Measurements from ENCODE around the gene ZNF783. TPM values are rescaled to one million over a fixed set of nuclear protein-coding genes. Genes with fewer than 3 reads are reported as not detected.
"Not testable (repeated sequence)": the region's sequence is repeated elsewhere in the genome, so short reads cannot be mapped to it uniquely, and the experiment has no call there.

The ZNF783 gene
- total and polyA plus RNA-seq, 4 donors: 1.0 to 23.8 (median 15.9) TPM

- ATAC-seq (ENCODE audit: low FRiP score); DNase-seq; intact Hi-C loops (cut with DNase I); H3K4me1 ChIP-seq (ENCODE audit: control insufficient read depth in 1 of 2, insufficient read depth in 2 of 2, low read length in 2 of 2); H3K27ac ChIP-seq (ENCODE audit: low read depth in 1 of 2, low read length in 2 of 2); H3K9me3 ChIP-seq (ENCODE audit: control insufficient read depth, low read length); H3K36me3 ChIP-seq (ENCODE audit: control insufficient read depth in 1 of 2, insufficient read depth in 2 of 2, low read length in 1 of 2); H3K27me3 ChIP-seq (ENCODE audit: control insufficient read depth in 1 of 2, insufficient read depth in 2 of 2, low read length in 1 of 2): not testable (repeated sequence)
- peak overlapping the region in 1 of 2 donors; percentile 4 for H3K4me3 ChIP-seq (ENCODE audit: low read length in 2 of 2)
- WGBS, 2 donors: 32 to 48% methylated on average over 14 of the region's 14 CpGs
Measured at GRCh38 chr7:149321125-149321905, 59.3 kb downstream of the ZNF783 start.

- H3K27me3 ChIP-seq (ENCODE audit: control insufficient read depth in 1 of 2, insufficient read depth in 2 of 2, low read length in 1 of 2): no peaks in the 10 kb centered on the region
Measured at GRCh38 chr7:149321978-149322541, 60.1 kb downstream of the ZNF783 start.

DNA sequence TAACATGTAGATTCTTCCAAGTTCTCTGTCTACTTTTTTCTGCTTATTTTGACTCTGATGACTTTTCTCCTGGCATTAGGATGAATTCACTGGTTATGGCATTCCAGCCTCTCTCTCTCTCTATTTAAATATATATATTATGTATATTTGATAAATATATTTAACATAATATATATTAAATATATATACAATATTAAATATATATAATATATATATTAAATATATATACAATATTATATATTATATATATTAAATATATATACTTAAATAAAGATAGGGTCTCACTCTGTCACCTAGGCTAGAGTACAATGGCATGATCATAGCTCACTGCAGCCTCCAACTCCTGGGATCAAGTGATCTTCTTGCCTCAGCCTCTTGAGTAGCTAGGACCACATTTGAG is 60.7 kb downstream of the ZNF783 start:
- H3K27me3 ChIP-seq (ENCODE audit: control insufficient read depth in 1 of 2, insufficient read depth in 2 of 2, low read length in 1 of 2): no peaks in the 10 kb centered on the region
- H3K4me1 ChIP-seq (ENCODE audit: control insufficient read depth in 1 of 2, insufficient read depth in 2 of 2, low read length in 2 of 2): no peaks in the 10 kb centered on the region
- no peaks in the 10 kb centered on the region for H3K36me3 ChIP-seq (ENCODE audit: control insufficient read depth in 1 of 2, insufficient read depth in 2 of 2, low read length in 1 of 2)
- H3K4me3 ChIP-seq (ENCODE audit: low read length in 2 of 2): no peak overlapping the region
- H3K9me3 ChIP-seq (ENCODE audit: control insufficient read depth, low read length): peaks cover 1% of the 10 kb centered on the region
- H3K27ac ChIP-seq (ENCODE audit: low read depth in 1 of 2, low read length in 2 of 2): no peak overlapping the region
- no peak for DNase-seq
- intact Hi-C loops (cut with DNase I): no loop called here
- ATAC-seq (ENCODE audit: low FRiP score): no peak

More at GRCh38 chr7:149321978-149322541, 60.1 kb downstream of the ZNF783 start:
- intact Hi-C loops (cut with DNase I): no loop called here
- peak overlapping the region in 1 of 2 donors; percentile 4 for H3K4me3 ChIP-seq (ENCODE audit: low read length in 2 of 2)
- H3K4me1 ChIP-seq (ENCODE audit: control insufficient read depth in 1 of 2, insufficient read depth in 2 of 2, low read length in 2 of 2): no peaks in the 10 kb centered on the region
- no peak for DNase-seq
- ATAC-seq (ENCODE audit: low FRiP score): no peak
- 52 to 56% methylated on average over 5 of the region's 5 CpGs for WGBS, 2 donors
- H3K9me3 ChIP-seq (ENCODE audit: control insufficient read depth, low read length): peaks cover 1% of the 10 kb centered on the region
- no peaks in the 10 kb centered on the region for H3K36me3 ChIP-seq (ENCODE audit: control insufficient read depth in 1 of 2, insufficient read depth in 2 of 2, low read length in 1 of 2)
- no peak overlapping the region for H3K27ac ChIP-seq (ENCODE audit: low read depth in 1 of 2, low read length in 2 of 2)

DNA sequence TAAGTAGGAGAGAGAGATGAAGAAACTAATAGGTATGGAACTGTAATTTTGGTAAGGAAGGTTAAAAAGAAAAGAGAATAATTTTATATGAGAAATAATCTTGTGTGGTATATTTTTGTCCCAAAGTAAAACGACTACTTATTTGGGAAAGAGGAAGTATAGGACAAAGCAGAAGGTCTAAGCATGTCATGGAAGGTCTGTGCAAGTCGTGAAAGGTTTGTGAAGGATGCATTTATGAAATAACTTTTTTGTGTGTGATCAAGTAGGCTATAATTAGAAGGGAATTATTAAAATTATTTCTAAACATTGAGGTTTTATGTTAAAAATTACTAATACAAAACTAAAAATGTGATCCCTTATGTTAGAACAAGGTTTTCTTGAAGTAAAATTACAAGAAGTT is 63.3 kb downstream of the ZNF783 start:
- no peak for DNase-seq
- WGBS, 2 donors: 54 to 62% methylated on average over 2 of the region's 2 CpGs
- ATAC-seq (ENCODE audit: low FRiP score): no peak
- Histone ChIP-seq H3K36me3 (ENCODE audit: control insufficient read depth in 1 of 2, insufficient read depth in 2 of 2, low read length in 1 of 2) (no peaks in the 10 kb centered on the region), H3K27ac (ENCODE audit: low read depth in 1 of 2, low read length in 2 of 2) (no peak overlapping the region), H3K4me1 (ENCODE audit: control insufficient read depth in 1 of 2, insufficient read depth in 2 of 2, low read length in 2 of 2) (no peaks in the 10 kb centered on the region), H3K4me3 (ENCODE audit: low read length in 2 of 2) (no peak overlapping the region), H3K27me3 (ENCODE audit: control insufficient read depth in 1 of 2, insufficient read depth in 2 of 2, low read length in 1 of 2) (no peaks in the 10 kb centered on the region), H3K9me3 (ENCODE audit: control insufficient read depth, low read length) (no peaks in the 10 kb centered on the region)
- intact Hi-C loops (cut with DNase I): no loop called here

GRCh38 chr7:149329265-149329664 is 67.3 kb downstream of the ZNF783 start:
- Histone ChIP-seq H3K4me1 (ENCODE audit: control insufficient read depth in 1 of 2, insufficient read depth in 2 of 2, low read length in 2 of 2) (no peaks in the 10 kb centered on the region), H3K4me3 (ENCODE audit: low read length in 2 of 2) (no peak overlapping the region), H3K27me3 (ENCODE audit: control insufficient read depth in 1 of 2, insufficient read depth in 2 of 2, low read length in 1 of 2) (no peaks in the 10 kb centered on the region), H3K27ac (ENCODE audit: low read depth in 1 of 2, low read length in 2 of 2) (no peak overlapping the region), H3K36me3 (ENCODE audit: control insufficient read depth in 1 of 2, insufficient read depth in 2 of 2, low read length in 1 of 2) (no peaks in the 10 kb centered on the region), H3K9me3 (ENCODE audit: control insufficient read depth, low read length) (no peaks in the 10 kb centered on the region)
- DNase-seq (no peak), ATAC-seq (ENCODE audit: low FRiP score) (no peak)
- intact Hi-C loops (cut with DNase I): no loop called here
- 24 to 28% methylated on average over 3 of the region's 3 CpGs for WGBS, 2 donors

- 79 to 80% methylated on average over 3 of the region's 3 CpGs for WGBS, 2 donors
- Histone ChIP-seq H3K4me3 (ENCODE audit: low read length in 2 of 2) (no peak overlapping the region), H3K27me3 (ENCODE audit: control insufficient read depth in 1 of 2, insufficient read depth in 2 of 2, low read length in 1 of 2) (no peaks in the 10 kb centered on the region), H3K4me1 (ENCODE audit: control insufficient read depth in 1 of 2, insufficient read depth in 2 of 2, low read length in 2 of 2) (no peaks in the 10 kb centered on the region), H3K27ac (ENCODE audit: low read depth in 1 of 2, low read length in 2 of 2) (no peak overlapping the region), H3K36me3 (ENCODE audit: control insufficient read depth in 1 of 2, insufficient read depth in 2 of 2, low read length in 1 of 2) (no peaks in the 10 kb centered on the region), H3K9me3 (ENCODE audit: control insufficient read depth, low read length) (no peaks in the 10 kb centered on the region)
- ATAC-seq (ENCODE audit: low FRiP score): no peak
- DNase-seq: no peak
- intact Hi-C loops (cut with DNase I): no loop called here
Measured at GRCh38 chr7:149329766-149330334, 67.9 kb downstream of the ZNF783 start.

DNA sequence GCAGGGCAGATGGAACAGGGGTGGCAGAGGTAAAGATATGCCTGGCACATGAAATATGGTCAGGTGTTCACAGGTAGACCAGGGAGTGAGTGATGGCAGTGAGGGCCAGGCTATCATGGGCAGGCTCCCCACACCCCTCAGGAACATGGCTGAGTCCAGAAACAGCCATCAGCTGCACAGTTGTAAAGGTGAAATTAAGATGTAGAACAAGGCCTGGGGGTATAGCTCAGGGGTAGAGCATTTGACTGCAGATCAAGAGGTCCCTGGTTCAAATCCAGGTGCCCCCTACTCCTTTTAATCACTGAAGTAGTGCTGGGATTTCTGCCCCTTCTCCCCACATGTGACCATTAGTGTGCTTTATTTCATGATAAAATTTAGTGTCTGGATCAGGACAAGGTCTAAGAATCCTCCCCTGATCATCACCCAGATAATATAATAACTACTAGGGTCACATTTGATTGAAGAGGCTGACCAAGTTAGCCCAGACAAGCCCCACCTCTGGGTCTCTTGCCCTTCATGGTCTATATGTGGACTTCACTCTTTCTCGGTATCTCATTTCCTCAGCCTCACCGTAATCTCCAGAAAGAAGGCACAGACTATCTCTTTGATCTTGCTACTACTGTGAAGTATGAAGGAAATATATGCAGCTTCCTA is 69.0 kb downstream of the ZNF783 start:
- Histone ChIP-seq H3K36me3 (ENCODE audit: control insufficient read depth in 1 of 2, insufficient read depth in 2 of 2, low read length in 1 of 2) (no peaks in the 10 kb centered on the region), H3K27me3 (ENCODE audit: control insufficient read depth in 1 of 2, insufficient read depth in 2 of 2, low read length in 1 of 2) (no peaks in the 10 kb centered on the region), H3K4me1 (ENCODE audit: control insufficient read depth in 1 of 2, insufficient read depth in 2 of 2, low read length in 2 of 2) (no peaks in the 10 kb centered on the region), H3K27ac (ENCODE audit: low read depth in 1 of 2, low read length in 2 of 2) (no peak overlapping the region), H3K9me3 (ENCODE audit: control insufficient read depth, low read length) (no peaks in the 10 kb centered on the region), H3K4me3 (ENCODE audit: low read length in 2 of 2) (no peak overlapping the region)
- no peak for DNase-seq
- no peak for ATAC-seq (ENCODE audit: low FRiP score)
- intact Hi-C loops (cut with DNase I): no loop called here
- WGBS, 2 donors: 92 to 98% methylated on average over 2 of the region's 2 CpGs

DNA sequence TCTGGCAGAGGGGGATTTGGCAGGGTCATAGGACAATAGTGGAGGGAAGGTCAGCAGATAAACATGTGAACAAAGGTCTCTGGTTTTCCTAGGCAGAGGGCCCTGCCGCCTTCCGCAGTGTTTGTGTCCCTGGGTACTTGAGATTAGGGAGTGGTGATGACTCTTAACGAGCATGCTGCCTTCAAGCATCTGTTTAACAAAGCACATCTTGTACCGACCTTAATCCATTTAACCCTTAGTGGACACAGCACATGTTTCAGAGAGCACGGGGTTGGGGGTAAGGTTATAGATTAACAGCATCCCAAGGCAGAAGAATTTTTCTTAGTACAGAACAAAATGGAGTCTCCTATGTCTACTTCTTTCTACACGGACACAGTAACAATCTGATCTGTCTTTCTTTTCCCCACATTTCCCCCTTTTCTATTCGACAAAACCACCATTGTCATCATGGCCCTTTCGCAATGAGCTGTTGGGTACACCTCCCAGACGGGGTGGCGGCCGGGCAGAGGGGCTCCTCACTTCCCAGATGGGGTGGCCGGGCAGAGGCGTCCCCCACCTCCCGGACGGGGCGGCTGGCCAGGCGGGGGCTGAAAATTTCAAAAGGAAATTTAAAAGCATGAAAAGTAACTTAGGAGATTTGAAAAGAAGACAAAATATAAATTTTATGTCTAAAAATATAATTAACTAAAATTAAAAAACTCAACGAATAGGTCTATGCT is 70.8 kb downstream of the ZNF783 start:
- intact Hi-C loops (cut with DNase I); H3K9me3 ChIP-seq (ENCODE audit: control insufficient read depth, low read length); DNase-seq; H3K27ac ChIP-seq (ENCODE audit: low read depth in 1 of 2, low read length in 2 of 2); H3K4me1 ChIP-seq (ENCODE audit: control insufficient read depth in 1 of 2, insufficient read depth in 2 of 2, low read length in 2 of 2); H3K4me3 ChIP-seq (ENCODE audit: low read length in 2 of 2); ATAC-seq (ENCODE audit: low FRiP score); H3K27me3 ChIP-seq (ENCODE audit: control insufficient read depth in 1 of 2, insufficient read depth in 2 of 2, low read length in 1 of 2); H3K36me3 ChIP-seq (ENCODE audit: control insufficient read depth in 1 of 2, insufficient read depth in 2 of 2, low read length in 1 of 2): not testable (repeated sequence)
- WGBS, 2 donors: 77 to 78% methylated on average over 16 of the region's 18 CpGs
